Measurements from ENCODE around the gene LRIG2.
"Not testable (repeated sequence)": the region's sequence is repeated elsewhere in the genome, so short reads cannot be mapped to it uniquely, and the experiment has no call there.

LRIG2 gene

DNA sequence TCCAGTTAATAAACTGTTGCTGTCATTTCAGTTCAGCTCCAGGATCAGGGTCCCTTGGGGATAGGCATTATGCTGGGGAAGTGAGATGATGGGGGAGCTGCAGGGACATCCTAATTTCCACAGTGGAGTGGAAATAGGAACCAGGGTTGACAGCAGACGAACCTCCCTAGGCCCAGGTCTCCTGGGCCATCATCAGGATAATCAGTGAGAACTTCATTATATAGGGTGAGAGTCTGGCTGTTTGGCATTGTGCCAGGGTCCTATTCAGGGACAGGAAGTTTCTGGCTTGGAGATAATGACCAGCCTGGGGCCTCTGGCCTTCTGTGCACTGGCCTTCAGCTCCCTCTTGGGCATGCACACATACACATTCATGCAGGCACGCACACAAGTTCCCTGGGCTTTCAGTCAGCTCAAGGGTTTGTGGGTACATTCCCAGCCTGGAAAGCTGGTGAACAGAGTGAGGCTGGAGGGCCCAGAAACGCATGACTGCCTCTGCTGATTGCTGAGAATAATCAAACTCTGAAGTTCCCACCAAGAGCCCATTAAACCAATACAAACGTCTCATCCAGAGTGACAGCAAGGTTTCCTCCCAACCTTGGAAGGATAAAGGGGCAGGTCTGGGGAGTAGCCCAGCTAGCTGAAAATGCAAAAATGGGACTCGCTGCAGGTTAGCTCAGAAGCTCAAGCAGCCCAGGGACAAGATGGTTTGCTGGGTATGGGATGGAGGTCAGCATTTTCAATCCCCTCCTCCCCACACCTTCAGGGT lies 13.9 kb upstream of the LRIG2 start:
- ATAC-seq: no peak

DNA sequence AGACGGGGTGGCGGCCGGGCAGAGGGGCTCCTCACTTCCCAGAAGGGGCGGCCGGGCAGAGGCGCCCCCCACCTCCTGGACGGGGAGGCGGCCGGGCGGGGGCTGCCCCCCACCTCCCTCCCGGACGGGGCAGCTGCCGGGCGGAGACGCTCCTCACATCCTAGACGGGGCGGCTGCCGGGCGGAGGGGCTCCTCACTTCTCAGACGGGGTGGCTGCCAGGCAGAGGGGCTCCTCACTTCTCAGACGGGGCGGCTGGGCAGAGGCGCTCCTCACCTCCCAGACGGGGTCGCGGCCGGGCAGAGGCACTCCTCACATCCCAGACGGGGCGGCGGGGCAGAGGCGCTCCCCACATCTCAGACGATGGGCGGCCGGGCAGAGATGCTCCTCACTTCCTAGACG lies 9.5 kb upstream of the LRIG2 start:
- not testable (repeated sequence) for DNase-seq, ATAC-seq

More for the DNA sequence above, 13.9 kb upstream of the LRIG2 start:
- DNase-seq: no peak

DNA sequence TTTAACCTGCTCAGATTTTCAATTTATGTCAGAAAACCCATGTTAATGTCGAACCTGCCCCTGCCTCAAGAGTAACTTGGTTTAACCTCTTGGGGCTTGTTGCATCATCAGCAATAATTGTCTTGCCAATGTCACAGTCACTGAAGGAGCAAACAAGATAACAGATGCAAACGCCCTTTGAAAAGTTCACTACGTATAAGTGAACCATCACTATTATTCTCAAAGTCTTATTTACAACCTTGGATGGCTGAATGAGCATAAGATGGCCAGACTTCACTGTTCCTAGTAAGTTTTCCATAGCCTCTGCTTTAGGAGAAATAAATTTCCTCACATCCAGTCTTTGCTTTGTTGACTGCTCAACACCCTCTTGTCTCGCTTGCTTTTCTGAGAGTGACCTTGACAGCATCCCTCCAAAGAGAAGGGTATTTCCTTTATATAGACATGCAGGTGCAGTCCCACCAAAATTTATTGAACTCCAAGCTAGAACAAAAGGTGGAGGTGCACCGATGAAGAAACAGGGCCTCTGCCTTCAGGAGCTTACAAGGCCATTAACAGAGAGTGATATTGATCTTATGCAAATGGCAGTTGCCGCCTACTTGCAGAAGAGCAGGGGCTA lies 749 bp upstream of the LRIG2 start:
- ATAC-seq (no peak), DNase-seq (no peak)

DNA sequence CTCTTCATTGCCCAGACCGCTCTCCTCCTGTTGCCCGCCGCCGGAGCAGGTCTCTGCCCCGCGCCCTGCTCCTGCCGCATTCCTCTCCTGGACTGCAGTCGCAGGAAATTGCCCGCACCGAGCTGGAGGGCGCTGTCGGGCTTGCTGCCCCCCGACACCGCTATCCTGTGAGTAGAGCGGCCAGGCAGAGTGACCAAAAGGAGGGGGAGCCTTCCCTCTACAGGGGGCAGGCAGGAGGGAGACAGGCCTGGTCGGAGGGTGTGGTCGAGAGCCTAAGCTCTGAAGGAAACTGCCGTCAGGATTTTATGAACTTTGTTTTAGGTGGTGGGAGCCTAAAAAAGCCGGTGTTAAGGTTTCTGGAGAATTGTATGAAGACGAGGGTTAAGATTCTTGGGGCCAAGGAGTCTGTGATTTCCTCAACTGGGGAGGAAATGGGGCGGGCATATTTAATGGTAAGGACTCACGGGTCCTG lies 517 bp downstream of the LRIG2 start:
- ATAC-seq: peak; percentile 5
- DNase-seq: no peak

DNA sequence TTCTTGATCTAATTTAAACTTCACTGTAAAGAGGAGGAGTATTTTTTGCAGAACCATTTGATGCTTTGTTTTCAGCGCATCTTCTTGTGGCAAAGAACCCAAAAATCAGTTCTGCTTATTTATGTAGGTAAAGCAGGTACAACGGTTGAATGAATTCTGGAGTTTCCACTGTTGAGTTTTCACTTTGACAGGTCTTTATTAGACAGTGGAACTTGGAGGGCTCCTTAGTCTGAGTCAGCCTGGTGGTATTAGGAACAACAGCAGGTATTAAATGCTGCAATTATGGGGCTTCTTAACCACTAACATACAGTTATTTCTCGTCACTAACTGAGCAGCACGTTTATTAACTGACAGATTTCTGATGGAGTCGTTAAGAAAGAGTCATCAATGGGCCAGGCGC lies 1.2 kb downstream of the LRIG2 start:
- ATAC-seq: no peak
- no peak for DNase-seq

DNA sequence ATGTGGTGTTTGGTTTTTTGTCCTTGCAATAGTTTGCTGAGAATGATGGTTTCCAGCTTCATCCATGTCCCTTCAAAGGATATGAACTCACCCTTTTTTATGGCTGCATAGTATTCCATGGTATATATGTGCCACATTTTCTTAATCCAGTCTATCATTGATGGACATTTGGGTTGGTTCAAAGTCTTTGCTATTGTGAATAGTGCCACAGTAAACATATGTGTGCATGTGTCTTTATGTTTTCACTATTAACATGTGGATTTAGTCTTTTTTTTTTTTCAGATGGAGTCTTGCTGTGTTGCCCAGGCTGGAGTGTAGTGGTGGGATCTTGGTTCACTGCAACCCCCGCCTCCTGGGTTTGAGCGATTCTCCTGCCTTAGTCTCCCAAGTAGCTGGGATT lies 5.0 kb downstream of the LRIG2 start:
- not testable (repeated sequence) for DNase-seq, ATAC-seq

DNA sequence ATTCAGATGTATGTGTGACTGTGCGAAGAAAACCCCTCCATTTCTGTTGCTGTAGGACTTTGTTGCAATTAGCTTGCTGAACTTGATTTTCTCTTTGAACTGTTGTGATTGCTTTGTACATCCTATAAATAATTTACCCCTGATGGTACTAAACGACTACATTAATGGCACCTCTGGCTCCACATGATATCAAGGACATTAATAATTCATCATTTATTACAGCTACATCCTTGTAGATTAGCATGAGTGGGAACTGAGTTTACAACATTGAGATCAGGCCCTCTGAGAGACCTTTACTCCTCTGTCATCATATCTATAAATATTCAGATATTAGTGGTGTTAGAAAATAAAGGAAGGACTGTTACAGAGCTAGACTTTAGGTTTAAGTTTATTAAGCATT lies 13.5 kb downstream of the LRIG2 start:
- ATAC-seq: no peak
- DNase-seq: no peak

DNA sequence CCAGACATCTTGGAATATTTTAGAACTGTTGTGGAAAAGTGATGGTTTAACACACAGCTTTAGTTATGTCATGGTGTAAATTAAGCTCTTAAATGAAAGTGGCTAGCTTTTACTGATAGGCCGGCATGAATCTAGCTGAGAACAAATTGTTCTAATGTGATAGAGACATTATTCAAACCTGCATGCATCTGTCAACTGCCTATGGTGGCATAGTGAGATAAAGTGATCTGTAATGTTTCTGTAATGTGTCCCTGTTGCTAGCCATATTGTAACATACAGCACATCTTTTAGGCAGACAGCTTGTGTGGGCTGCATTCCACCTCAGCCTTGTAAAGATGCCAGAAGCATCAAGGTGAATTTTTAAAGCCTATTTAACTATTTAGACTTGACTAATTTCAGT lies 16.0 kb downstream of the LRIG2 start:
- no peak for ATAC-seq
- no peak for DNase-seq

DNA sequence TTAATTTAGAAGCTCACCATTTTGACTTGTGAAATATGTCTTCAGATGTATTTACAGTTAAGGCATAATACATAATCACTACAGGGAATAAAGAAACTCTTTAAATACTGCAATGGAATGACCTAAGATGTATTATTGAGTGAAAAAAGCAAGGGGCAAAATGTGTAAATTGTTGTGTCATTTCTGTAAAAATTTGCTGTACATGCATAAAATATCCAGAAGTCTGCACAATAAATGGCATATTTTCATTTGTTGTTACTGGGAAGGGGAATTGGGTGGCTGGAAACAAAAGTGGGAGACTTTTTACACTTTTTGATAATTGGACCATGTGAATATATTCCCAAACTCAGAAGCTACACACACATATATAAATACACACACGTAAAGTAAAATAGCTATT lies 17.1 kb downstream of the LRIG2 start:
- no peak for ATAC-seq

DNA sequence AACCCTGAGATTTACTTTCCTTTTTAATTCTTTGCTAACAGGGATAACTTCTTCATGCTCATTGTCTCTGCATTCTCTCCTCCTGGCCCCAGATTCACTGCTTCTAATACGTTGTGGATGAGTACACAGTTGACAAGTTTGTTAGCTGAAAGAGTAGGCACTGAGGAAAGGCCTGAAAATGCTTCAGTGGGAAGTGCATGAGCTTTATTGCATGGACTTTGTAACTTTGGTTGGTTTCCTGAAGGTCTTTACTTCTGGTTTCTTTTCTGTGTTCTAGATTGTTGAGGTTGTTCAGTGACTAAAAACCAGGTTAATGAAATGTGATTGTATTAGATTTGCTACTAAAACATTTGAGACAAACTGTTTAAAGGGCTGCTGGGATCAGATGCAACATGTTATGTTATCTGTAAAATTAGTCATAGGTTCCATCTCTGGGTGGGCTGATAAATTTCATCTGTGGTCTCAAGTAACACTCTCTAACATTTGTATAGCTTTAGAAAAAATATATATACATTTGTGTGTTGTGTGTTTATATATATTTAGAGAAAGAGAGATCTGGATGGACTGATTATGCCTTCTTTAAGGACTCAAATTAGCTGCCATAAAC lies 19.1 kb downstream of the LRIG2 start:
- ATAC-seq: no peak
- no peak for DNase-seq

More for the DNA sequence above, 17.1 kb downstream of the LRIG2 start:
- no peak for DNase-seq

DNA sequence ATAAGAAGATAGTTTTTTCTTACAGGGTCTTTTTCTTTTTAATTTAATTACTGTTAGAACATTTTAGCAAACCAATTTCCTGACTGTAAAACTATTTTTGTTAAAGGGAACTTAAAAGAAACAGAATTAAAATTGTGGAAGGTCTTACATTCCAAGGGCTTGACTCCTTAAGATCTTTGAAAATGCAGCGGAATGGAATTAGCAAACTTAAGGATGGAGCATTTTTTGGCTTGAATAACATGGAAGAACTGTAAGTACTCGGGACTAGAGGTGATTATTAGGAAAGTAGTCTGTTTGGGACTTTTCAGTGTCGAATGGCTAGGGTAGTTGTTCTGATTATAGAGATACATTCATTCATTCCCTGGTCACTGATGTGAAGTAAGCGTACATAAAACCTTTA lies 21.5 kb downstream of the LRIG2 start:
- no peak for ATAC-seq
- no peak for DNase-seq

DNA sequence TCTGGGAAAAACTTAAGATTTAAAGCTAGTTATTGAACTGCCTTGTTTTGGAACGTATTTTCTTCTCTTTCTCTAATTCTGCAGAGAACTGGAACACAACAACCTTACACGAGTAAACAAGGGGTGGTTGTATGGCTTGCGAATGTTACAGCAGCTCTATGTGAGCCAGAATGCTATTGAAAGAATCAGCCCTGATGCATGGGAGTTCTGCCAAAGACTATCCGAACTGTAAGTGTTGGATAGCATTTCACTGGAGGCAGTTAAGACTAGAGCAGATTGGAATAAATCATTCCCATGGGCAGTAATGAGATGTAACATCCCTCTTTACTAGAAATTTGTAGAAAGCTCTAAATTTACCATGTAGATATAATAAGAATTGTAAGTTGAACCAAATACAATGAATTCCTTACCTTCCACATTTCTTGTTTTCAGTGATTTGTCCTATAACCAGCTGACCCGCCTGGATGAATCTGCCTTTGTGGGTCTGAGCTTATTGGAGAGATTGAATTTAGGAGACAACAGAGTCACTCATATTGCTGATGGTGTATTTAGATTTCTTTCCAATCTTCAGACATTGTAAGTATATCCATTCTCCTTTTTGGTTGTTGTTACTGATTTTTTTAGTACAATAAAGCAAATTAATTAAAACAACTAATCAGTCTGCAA lies 22.9 kb downstream of the LRIG2 start:
- no peak for DNase-seq

DNA sequence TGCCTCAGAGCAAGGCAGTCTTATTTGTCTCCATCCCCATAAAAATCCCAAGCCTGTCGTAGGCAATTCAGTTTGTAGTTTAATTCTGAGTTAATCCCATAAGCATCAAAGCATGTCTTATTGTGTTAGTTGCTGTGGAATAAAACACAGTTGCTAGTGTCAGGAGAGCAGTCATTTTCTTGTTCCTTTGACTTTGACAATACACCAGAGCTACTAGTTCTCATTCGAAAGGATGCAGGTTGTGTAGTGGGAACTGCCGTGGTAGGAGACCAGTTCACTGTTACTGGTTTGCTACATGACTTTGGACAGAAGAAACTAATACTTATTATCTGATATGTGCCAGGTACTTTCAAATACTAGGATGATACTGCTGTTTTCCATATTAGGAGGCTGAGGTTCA lies 23.5 kb downstream of the LRIG2 start:
- DNase-seq (no peak), ATAC-seq (no peak)

More for the DNA sequence above, 22.9 kb downstream of the LRIG2 start:
- ATAC-seq: no peak

DNA sequence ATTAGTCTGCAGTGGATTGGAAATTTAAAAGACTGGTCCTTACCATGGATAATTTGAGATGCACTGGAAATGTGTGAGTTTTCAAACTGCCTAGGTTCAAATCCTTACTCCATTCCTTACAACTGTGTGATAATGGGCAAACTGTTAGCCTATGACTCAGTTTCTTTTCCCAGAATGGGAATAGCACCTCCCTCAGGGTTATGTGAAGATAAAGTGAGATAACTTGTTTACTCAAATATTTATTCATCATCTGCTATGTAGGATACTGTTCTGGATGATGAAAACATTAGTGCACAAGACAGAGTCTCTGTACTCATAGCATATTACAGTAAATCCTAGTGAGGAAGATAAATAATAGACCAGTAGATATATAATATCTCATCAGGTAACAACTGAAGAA lies 28.6 kb downstream of the LRIG2 start:
- DNase-seq (no peak), ATAC-seq (no peak)

DNA sequence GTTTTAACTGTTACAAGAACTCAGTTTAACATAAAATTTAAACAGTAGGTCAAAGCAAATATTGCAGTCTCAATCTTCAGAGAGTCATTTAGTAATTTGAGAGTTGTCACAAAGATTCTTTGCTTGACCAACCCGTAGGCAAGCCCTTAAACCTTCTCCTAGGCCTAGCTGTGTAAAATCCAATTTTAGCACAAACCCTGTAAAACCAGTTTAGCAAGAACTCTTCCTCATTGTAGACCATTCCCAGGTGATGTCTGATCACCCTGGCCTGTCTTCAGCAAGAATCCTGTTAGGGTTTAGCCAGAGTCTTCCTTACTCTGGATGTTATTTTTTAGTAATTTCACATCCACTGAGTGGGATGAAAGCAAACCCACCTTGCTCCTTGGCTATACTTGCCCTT lies 30.1 kb downstream of the LRIG2 start:
- DNase-seq (no peak), ATAC-seq (no peak)

DNA sequence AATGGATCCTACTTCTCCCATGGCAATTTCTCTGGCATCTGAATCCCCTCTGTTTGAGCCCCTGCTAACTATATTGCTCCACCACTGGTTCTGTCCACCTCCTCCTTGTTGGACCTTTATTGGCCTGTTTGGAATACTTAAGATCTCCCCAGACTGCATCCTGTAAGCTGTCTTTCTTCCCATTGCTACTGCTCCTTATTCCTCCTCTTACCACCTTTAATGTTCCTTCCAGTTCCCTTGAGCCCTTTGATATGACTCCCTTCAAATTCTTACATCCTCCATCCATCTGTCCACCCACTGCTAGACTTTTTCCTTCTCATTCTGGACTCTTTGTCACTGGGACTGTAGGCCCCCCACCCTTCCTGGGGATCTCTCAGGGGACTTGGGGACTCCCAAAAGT lies 31.0 kb downstream of the LRIG2 start:
- no peak for ATAC-seq

DNA sequence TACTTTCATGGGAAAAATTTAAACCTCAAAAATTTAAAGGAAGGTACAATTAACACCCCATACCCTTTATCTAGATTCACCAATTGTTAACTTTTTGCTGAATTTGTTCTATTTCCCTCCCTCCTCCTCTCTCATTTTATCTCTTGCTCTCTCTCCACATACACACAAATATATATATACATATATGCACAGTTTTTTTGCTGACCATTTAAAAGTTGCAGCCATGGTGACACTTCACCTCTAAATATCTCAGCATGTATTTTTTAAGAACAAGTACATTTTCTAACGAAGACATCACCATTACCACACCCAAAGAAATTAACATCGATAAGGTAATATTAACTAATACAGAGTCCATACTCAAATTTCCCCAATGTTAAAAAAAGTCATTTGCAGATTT lies 33.9 kb downstream of the LRIG2 start:
- ATAC-seq: no peak
- no peak for DNase-seq

More for the DNA sequence above, 31.0 kb downstream of the LRIG2 start:
- DNase-seq: no peak

DNA sequence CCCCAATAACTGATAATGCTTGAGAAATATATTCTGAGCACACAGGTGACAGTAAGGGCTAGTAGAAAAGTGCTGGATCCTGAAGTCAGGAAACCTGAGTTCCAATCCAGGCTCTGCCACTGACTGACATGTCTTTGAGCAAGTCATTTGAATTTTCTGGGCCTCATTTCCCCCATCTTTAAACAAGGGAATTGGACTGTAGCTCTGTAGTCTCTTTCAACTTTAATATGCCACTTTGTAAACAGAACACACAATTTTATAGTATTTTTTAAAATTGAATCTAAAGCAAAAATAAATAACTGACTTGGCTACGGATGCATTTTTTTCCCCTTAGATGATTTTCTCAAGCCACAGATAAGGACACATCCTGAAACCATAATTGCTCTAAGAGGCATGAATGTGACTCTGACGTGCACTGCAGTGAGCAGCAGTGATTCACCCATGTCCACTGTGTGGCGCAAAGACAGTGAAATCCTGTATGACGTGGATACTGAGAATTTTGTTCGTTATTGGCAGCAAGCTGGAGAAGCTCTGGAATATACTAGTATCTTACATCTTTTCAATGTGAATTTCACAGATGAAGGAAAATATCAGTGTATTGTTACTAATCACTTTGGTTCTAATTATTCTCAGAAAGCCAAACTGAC lies 37.0 kb downstream of the LRIG2 start:
- ATAC-seq (no peak), DNase-seq (no peak)

DNA sequence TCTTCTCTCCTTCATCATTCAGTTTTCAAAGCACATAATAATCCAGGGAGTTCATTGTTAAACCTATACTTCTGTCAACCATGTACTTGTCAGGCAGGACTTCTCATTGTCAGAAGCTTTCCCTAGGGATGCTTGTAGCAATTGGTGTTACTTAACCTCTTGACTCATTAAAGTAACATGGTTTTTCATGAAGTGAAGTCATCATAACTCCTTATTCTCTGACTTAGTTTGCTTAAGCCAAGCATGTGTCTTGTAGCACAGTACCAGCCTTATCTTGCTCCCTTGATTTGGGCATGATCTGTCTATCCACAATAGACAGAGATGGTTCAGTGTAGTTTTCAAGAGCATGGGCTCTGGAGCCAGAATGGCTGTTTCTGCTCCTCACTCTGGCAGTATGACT lies 45.3 kb downstream of the LRIG2 start:
- DNase-seq (no peak), ATAC-seq (no peak)

DNA sequence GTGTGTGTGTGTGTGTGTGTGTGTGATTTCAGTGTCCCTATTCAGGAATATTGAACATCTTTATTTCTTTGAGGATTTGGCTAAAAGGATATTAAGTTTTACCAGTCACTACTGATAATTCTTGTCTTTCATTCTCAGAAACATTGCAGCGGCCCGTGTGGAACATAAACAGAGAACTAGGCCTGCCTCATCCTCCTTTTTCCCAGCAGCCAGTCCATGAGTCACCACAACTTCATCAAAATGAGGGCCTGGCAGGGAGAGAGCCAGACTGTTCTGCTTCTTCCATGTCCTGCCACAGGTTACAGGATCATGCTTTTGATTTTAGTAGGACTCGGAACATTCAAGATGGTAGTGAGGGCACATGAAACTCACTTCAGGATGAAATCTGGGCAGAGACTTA lies 50.7 kb downstream of the LRIG2 start:
- no peak for ATAC-seq
- no peak for DNase-seq

DNA sequence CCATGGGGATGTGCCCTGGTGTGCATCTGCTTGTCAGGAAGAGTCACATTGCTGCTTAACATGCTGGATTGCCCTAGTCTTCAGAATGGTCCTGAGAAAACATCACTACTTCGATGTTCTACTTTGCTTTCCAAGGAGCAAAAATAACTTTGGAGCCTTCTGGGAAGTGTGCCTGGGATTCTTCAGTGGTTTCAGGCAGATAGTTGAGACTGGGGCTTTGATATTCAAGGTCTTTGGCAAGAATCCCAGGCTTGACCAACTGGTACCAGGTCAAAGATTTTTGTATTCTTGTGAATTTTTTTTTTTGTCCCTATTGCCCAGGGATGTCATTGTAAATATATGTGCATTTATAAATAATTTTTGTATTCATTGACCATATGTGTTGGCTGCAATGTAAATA lies 51.4 kb downstream of the LRIG2 start:
- no peak for DNase-seq
- ATAC-seq: no peak

DNA sequence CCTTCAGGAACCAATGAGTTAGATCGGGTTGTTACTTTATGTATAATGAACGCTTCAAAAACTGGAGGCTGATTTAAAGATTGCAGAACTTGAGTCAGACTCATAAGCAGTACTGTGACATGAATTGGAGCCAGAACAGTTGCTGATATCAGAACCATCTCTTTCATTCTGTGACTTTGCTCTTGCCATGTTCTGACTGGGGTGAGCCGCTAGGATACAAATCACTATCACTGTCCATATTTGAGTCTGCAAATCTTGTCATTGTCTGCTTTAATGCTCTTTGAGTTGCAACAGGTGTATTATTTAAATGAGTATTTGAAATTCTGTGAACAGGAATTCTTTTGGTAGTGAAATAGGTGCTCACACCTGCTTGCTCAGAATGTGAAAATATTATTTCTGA lies 52.5 kb downstream of the LRIG2 start:
- no peak for ATAC-seq

More for the DNA sequence above, 52.5 kb downstream of the LRIG2 start:
- no peak for DNase-seq

All from stimulated activated naive CD8-positive, alpha-beta T cell treated with anti-CD3 and anti-CD28 coated beads, Interleukin-15, Interleukin-2, amounts not matched to agents 100 U/mL and 50 U/mL, for 24 hours (primary cell).